ENCODE results near the gene UGT1A8. TPM values are rescaled to one million over a fixed set of nuclear protein-coding genes. Genes with fewer than 3 reads are reported as not detected.

The UGT1A8 gene
- total and polyA plus RNA-seq, 2 experiments from 2014 or later: 0.45 TPM; not detected in 1

GRCh38 chr2:233688341-233688740 lies 70.9 kb downstream of the UGT1A8 start:
- Histone ChIP-seq H3K27me3 (ENCODE audit: insufficient read depth) (no peaks in the 10 kb centered on the region), H3K4me3 (no peak overlapping the region), H3K36me3 (ENCODE audit: insufficient read depth) (no peaks in the 10 kb centered on the region), H3K27ac (ENCODE audit: low read depth) (no peak overlapping the region), H3K79me2 (replicated peaks; ENCODE audit: insufficient read depth) (no peaks in the 10 kb centered on the region), H3F3A (replicated peaks; ENCODE audit: low read depth) (no peaks in the 10 kb centered on the region), H3K4me1 (ENCODE audit: insufficient read depth) (peaks cover 7% of the 10 kb centered on the region; the same call in 1 of the 2 replicates), H3K4me2 (no peak overlapping the region), H4K20me1 (replicated peaks; ENCODE audit: insufficient read depth) (no peaks in the 10 kb centered on the region; the same call in 1 of the 2 replicates), H2AFZ (no peak overlapping the region), H3K9me2 (ENCODE audit: insufficient read depth) (peaks cover 16% of the 10 kb centered on the region; the same call in 1 of the 2 replicates)
- ATAC-seq (no peak), DNase-seq (ENCODE audit: low spot score) (no peak)
- TF ChIP-seq JUNB (IDR thresholded peaks at IDR 0.05; ENCODE audit: unreplicated experiment) (no peak), POLR2AphosphoS5 (IDR thresholded peaks at IDR 0.05; ENCODE audit: low read depth) (no peak), EZH2 (IDR thresholded peaks at IDR 0.05; ENCODE audit: low read depth, unreplicated experiment) (no peak), REST (IDR thresholded peaks at IDR 0.05; ENCODE audit: unreplicated experiment) (no peak), EZH2phosphoT487 (IDR thresholded peaks at IDR 0.05; ENCODE audit: unreplicated experiment) (no peak), NANOG (IDR thresholded peaks at IDR 0.05; ENCODE audit: borderline replicate concordance) (no peak), ZNF331 (CRISPR knock-in tag; IDR thresholded peaks at IDR 0.05; ENCODE audit: low read depth) (no peak), CREB1 (CRISPR knock-in tag; IDR thresholded peaks at IDR 0.05; ENCODE audit: low read depth) (no peak), ZNF462 (CRISPR knock-in tag; IDR thresholded peaks at IDR 0.05) (no peak)
- Mint-ChIP-seq H3K27ac (no peak overlapping the region), H3K27me3 (ENCODE audit: insufficient read depth, low read depth, poor library complexity) (peaks cover 2% of the 10 kb centered on the region), H3K4me1 (peaks cover 20% of the 10 kb centered on the region), H3K4me3 (no peak overlapping the region), H3K9me3 (no peaks in the 10 kb centered on the region), H3K36me3 (ENCODE audit: low read depth) (no peaks in the 10 kb centered on the region; the same call in 2 of the 3 replicates)
